H54 (cell line): ENCODE data around the gene FSTL4.

Source experiments
- DNase-seq: peaks from one replicate; pipeline ENCODE4 v3.0.0; 2011; ENCODE audit warnings: low spot score, mixed read lengths; ENCODE audit not compliant: insufficient read length
- FAIRE-seq: peaks from 3 replicates; lab custom pipeline; 2011; peaks lifted over from hg19 to GRCh38; lab: Jason Lieb, UNC
- POLR2A ChIP-seq: IDR thresholded peaks from 2 replicates; pipeline ENCODE4 v1.6.1; 2011; ENCODE audit warnings: low read depth, mild to moderate bottlenecking, low read length

Gene FSTL4

DNA sequence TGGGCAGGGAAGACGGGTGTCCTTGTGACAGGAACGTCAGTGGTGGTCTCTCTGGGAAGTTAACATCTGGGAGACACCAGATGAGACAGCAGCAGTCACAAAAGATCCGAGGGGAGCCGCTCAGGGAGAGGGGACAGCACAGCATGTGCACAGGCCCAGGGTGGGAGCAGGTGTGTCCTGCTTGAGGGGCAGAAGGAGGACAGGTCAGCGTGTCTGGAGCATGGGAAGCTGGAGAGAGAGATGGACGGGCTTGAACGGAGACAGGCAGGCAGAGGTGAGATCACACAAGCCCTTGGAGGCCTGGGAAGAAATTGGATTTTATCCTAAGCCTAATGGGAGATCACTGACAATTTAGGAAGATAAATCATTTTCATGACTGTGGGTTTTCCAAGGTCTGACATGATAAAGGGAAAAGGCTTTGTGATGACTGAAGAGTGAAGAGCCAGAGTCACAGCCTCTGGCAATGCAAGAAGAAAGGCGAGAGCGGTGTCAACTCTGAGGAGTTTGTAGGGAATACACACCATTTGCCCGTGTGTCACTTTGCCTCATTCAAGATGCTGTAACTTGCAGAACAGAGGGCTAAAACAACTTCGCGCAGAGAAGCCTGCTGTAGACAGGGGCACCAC, 88.3 kb downstream of the FSTL4 start:
- DNase-seq: no peak
- no peak for FAIRE-seq
- TF ChIP-seq POLR2A: no peak

DNA sequence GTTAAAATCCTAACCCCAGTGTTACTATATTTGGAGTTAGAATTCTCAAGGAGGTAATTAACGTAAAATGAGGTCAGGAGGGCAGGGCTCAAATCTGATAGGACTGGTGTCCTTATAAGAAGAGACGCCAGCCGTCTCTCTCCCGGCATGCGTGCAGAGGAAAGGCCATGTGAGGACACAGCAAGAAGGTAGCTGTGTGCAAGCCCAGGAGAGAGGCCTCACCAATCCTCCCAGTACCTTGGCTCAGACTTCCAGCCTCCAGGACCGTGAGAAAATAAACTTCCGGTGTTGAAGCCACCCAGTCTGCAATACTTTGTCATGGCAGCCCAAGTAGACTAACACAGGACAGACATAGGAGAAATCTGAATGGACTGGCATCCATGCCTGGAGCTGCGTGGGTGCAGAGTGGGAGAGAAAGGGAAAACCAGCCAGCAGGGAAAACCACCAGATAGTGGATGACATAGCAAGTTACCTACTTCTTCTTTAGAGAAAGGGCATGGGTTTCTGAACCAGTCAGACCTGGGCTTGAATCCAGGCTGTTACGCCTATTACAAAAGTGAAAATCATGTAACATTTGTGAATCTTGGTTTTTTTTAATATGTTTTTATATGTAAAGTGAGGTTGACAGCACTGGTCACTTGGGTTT, 89.2 kb downstream of the FSTL4 start:
- no peak for FAIRE-seq
- no peak for TF ChIP-seq POLR2A
- no peak for DNase-seq

DNA sequence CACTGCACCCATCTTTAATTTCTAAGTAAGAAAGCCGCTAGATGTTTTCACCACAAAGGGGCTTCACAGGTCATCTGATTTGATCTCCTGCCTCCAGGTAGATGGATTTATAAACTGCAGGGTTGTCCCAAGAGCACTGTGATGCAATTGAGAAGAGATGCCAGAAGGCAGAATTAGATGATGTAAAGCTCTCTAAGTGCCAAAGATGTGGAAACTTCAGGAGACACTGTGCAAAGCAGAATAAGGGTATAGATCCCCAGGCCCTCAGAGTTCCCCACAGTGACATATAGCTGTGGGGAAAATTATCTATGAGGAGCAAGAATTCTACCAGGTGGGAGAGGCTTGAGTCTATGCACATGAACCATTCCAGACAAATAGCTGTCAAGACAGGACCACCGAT, 90.5 kb downstream of the FSTL4 start:
- FAIRE-seq (no peak), DNase-seq (no peak)

DNA sequence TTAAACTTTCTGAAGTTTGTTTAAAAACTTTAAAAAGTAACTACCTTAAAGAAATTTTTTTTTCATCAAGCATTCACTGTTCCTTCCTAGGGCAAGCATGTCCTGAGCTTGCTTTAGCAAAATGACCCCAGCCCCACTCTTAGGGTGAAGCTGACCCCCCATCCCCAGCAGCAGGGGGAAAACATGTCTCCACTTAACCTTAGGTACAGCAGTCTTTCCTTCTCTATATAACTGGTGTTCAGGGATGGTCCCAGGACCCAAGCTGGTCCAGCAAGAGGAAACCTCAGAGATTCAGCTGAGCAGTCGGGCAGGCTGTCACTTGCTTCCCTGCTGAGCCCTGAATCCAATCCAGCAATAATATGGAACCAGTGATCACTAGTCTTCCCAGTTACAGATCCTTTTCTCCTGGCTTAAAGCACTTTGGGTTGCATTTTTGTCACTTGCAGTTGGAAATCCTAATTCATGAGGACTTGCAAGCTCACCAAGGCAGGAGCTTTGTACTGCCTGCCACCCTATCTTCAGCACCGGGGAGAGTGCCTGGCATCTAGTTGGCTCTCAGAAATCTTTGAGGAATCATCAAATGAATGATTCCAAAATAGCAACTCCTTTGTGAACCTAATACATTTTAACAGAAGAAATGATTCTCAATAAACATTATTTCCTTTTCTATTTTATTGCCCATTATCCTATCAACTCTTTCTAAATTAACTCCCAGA, 91.2 kb downstream of the FSTL4 start:
- no peak for FAIRE-seq
- DNase-seq: no peak
- TF ChIP-seq POLR2A: no peak

More for the DNA sequence above, 90.5 kb downstream of the FSTL4 start:
- no peak for TF ChIP-seq POLR2A

DNA sequence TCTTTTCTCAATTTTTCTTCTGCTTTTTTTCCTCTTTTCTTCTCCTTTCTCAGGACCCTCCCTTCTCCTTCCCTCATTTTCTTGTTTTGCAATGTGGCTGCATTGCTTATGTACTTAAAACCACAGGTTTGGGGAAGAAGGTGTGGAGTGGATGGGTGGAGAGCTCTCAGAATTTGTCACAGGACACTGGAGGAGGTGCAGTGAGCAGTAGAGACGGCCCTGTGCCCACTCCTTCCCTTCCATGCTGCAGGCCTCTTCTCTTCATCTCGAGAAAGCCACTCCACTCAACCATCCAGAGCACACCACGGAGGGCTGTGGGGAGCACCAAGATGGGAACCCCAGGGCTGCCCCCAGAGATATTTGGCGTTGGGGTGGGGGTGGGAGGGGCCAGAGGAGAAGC, 92.3 kb downstream of the FSTL4 start:
- no peak for TF ChIP-seq POLR2A
- no peak for DNase-seq
- FAIRE-seq: no peak

DNA sequence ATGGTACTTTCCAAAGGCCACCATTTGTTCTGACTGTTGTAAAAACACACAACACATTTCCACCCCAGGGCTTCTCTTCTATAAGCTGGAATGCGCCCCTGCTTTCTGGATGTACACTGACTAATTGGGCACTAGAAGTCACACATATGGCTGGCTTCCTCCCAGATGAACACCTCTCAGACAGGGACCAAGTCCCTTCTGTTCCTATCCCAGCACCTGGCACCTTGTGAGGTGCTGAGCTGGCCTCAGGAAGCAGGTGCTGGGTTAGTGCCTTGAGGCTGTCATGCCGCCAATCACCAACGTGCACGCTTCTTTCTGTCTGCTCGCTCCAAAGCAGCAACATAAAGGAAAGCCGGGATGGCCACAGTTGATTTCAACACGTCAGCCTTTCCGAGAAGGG, 93.2 kb downstream of the FSTL4 start:
- FAIRE-seq (no peak), DNase-seq (no peak)
- no peak for TF ChIP-seq POLR2A

DNA sequence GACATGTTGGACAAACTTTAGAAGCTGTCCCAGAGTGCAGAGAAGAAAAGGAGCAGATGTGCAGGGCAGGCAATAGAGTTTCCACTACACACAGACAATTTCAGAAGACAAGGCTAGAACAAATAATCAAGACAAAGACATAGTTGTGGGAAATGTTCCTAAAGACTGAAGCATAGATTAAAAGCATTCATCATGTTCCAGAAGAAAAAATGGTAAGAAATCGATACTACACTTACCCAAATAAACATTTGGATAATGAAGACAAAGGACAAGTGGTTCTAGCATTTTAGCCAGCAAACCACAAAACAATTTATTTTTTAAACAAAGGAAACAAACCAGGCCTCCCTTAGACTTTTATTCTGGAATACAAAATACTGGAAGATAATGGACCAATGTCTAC, 97.9 kb downstream of the FSTL4 start:
- TF ChIP-seq POLR2A: no peak
- no peak for FAIRE-seq
- DNase-seq: no peak

DNA sequence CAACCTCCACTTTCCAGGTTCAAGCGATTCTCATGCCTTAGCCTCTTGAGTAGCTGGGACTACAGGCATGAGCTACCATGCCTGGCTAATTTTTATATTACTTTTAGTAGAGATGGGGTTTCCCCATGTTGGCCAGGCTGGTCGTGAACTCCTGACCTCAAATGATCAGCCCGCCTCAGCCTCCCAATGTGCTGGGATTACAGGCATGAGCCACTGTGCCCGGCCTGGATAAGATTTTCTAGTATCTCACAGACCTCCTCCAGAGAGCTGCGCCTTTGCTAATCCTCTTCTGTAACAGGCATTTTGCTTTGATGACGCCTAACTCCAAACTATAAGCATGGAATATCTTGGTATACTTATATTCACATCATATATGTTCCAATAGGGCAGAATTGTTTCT, 99.4 kb downstream of the FSTL4 start:
- DNase-seq (no peak), FAIRE-seq (no peak)
- no peak for TF ChIP-seq POLR2A

DNA sequence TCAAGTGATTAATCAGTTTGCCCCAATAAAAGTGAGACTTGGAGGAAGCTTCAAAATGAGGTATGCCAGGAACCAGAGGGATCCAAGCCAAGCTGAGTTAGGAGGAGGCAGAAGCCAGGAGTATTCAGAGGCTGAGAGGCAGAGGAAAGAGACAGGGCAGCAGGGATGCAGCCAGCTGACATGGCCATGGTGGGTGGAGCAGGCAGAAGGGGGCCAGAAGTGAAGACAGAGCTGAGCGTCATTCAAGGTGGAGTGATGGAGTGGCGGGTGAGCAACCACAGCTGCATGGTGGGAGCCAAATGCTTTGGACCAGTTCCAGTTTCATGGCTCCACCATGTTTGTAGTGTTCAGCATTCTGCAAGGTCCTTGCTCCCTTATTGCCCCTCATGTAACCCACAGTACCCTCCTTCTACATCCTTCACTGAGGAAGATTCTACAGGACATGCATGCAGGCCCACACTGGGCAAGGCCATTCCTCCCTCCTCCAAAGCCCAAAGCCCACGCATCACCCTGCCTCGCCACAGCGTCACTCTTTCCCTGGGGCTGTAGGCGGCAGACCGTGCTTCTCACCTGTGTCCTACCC, 100.6 kb downstream of the FSTL4 start:
- no peak for TF ChIP-seq POLR2A
- DNase-seq (no peak), FAIRE-seq (no peak)

DNA sequence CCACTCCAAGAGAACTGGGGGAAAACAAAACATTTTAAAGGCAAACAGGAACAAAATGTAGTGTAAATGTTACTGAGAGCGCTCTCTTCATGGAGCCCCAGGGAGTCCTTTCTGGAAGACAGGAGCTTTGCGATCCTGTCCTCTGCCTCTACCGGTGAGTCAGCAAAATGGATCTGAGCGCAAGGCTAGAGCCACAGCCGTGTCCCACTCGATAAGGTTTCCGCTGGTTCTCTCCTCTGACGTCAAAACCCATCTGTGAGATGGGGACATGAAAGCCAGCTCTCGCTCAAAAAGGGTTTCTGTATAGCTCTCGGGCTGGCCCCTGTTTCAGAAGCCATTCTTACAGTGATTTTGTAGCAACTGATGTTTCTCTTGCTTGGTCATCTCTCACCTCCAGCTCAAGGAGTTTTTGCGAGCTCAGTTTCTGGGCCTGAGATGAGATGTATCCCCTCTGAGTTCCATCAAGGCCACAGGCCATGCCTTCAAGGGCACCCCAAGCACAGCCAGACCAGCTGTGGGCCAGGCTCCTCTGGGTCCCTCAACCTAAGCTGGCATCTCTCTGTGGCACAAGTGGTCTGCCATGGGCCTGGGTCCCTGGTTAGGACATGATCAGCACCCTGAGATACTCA, 101.6 kb downstream of the FSTL4 start:
- TF ChIP-seq POLR2A: no peak
- no peak for DNase-seq
- no peak for FAIRE-seq

DNA sequence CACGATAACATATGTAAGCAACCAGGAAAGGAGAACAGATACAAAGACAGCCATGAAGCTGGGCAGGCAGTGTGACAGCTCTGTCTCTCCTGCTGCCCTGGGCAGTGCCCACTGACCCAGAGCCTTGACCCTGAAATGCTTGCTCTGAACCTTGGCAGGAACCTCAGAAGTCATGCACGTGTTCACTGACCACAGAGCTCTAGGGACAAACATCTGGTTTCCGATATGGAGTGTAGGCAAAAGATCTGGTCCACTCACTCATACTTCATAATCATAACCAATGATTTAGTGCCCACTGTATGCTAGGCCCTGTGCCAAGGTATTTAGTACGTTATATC, 102.6 kb downstream of the FSTL4 start:
- FAIRE-seq (no peak), DNase-seq (no peak)
- no peak for TF ChIP-seq POLR2A

DNA sequence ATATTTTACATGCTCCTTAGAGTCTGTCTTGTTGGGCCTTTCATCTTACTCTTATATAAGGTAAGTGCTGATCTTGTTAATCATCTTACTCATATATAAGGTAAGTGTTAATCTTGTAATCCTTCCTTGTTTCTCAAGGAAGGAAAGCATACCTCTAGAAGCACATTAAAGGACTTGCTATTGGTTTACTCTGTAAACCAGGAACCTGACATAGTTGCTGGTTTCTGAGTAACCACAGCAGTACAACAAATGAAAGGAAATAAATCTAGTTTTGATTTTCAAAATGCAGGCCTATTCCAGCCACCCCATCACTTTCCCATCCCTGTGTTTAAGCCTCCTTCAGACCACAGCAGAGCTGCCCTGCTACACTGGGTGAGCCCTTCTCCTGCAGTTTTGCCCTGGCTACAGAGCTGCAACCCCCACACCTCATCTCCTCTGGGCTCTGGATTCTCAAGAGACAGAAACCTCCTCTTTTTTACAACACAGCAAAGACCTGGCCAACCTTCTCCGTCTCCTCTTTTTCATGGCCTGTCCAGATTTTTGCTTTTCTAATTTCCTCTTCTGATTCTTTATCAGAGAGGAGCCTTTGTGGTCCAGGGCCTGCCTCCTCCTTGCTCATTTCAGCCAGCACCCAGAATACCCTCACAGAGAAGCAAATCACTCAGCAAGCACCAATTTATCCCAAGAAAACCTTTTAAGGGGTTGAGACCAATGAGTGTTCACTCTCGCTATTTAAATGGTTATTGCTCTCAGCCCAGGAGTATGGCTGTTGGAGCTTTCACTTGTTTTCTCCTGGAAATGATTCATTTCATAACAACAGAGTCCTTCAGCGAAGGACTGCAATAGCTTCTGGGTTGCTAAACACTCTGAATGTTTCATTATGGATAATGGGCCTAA, 103.2 kb downstream of the FSTL4 start:
- DNase-seq (no peak), FAIRE-seq (no peak)
- TF ChIP-seq POLR2A: no peak

DNA sequence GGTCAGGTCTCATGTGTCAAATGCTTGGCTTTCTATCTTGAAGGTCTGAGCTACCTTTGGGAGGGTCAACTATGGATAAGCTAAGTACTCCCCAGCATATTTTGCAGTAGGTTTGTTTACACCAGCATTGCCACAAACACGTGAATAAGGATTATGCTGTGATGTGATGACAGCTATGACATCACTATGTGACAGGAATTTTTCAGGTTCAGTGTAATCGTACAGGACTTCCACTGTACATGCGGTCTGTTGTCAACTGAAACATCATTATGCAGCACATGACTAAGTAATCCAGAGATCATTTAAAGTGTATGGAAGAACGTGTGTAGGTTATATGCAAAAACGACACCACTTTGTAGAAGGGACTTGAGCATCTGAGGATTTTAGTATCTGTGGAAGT, 104.0 kb downstream of the FSTL4 start:
- no peak for TF ChIP-seq POLR2A

More for the DNA sequence above, 104.0 kb downstream of the FSTL4 start:
- FAIRE-seq (no peak), DNase-seq (no peak)
